K562 (cell line): ENCODE data around the gene TULP4. TPM values are rescaled to one million over a fixed set of nuclear protein-coding genes. Genes with fewer than 3 reads are reported as not detected.

ENCODE experiments used
- ATAC-seq: fragments of 200-7000 bp; cut with Tn5 transposase; 3 replicates; pipeline ENCODE4 v1.9.1; 2020; ENCODE audit warnings: moderate library complexity
- BruUV-seq: library from RNA; stranded (reverse); fragments of 400-500 nt; replicated peaks from 2 replicates; lab custom pipeline; 2021; lab: Mats Ljungman, UMichigan
- CTCF ChIA-PET: fragments of 300-600 bp; formaldehyde crosslinking; extraction: SDS; loops from one replicate; lab custom pipeline; 2021; ENCODE audit warnings: low intra/inter-chr PET ratio; lab: Yijun Ruan, JAX
- POLR2A ChIA-PET: fragments of 300-600, 350-650 bp; sonication (Branson Sonifier 250); formaldehyde crosslinking; extraction: SDS; loops from one replicate; lab custom pipeline; 2021; ENCODE audit warnings: antibody characterized with exemption, inconsistent platforms; lab: Yijun Ruan, JAX
- DNase-seq, 4 experiments: peaks; one replicate each; pipeline versions ENCODE4 v3.0.0 to v3.0.0-alpha.2; 2011 to 2018; ENCODE audit warnings: low spot score in 3 of 4, mixed read lengths in 3 of 4; ENCODE audit errors: extremely low read depth in 1 of 4
- FAIRE-seq: peaks from 2 replicates; lab custom pipeline; 2011; peaks lifted over from hg19 to GRCh38; lab: Jason Lieb, UNC
- H2AFZ ChIP-seq: 2 replicates; pipeline ENCODE4 v1.6.0; 2011; ENCODE audit warnings: low read depth, low read length, control low read depth, inconsistent platforms
- H3K27ac ChIP-seq: fragments of 200-600 bp; 3 replicates; pipeline ENCODE4 v1.8.0; 2011; ENCODE audit warnings: low read depth, mild to moderate bottlenecking, control low read depth, inconsistent platforms, low read length, moderate library complexity, mixed read lengths; ENCODE audit errors: extremely low read depth
- H3K27me3 ChIP-seq, 2 experiments: fragments of 300-600 bp in 1 of 2; 2 replicates in 1 of 2; 3 replicates in 1 of 2; pipeline versions ENCODE4 v1.6.0 to v1.8.0; 2011; ENCODE audit warnings: inconsistent platforms in 2 of 2, low read length in 2 of 2, mild to moderate bottlenecking in 1 of 2, mixed read lengths in 1 of 2, moderate library complexity in 1 of 2; ENCODE audit not compliant: control insufficient read depth in 2 of 2, insufficient read depth in 2 of 2
- H3K36me3 ChIP-seq: fragments of 300-600 bp; 3 replicates; pipeline ENCODE4 v1.8.0; 2011; ENCODE audit warnings: mild to moderate bottlenecking, low read length, inconsistent platforms; ENCODE audit not compliant: control insufficient read depth, insufficient read depth
- H3K4me1 ChIP-seq, 2 experiments: fragments of 200-600 bp in 1 of 2; replicated peaks in 1 of 2; 2 replicates in 1 of 2; 3 replicates in 1 of 2; pipeline versions ENCODE4 v1.5.1 to v1.8.0; 2011; ENCODE audit warnings: inconsistent platforms in 2 of 2, low read length in 2 of 2, mild to moderate bottlenecking in 1 of 2, mixed read lengths in 1 of 2, moderate library complexity in 1 of 2; ENCODE audit not compliant: control insufficient read depth in 2 of 2, insufficient read depth in 2 of 2
- H3K4me2 ChIP-seq: 2 replicates; pipeline ENCODE4 v1.6.1; 2011; ENCODE audit warnings: low read length, control low read depth, inconsistent platforms, mixed read lengths; ENCODE audit not compliant: insufficient read depth
- H3K4me3 ChIP-seq: fragments of 200-600 bp; sonication (generic), shearing (Covaris generic); 2 replicates; pipeline ENCODE4 v1.5.1; 2016; ENCODE audit warnings: control low read depth, inconsistent platforms
- H3K79me2 ChIP-seq: fragments of 200-600 bp; 3 replicates; pipeline ENCODE4 v1.8.0; 2011; ENCODE audit warnings: low read length, inconsistent platforms; ENCODE audit not compliant: control insufficient read depth, insufficient read depth
- H3K9ac ChIP-seq, 2 experiments: 2 replicates each; pipeline versions ENCODE4 v1.6.0 to v1.6.1; 2011; ENCODE audit warnings: low read depth in 2 of 2, low read length in 2 of 2, control low read depth in 1 of 2, inconsistent platforms in 1 of 2, mild to moderate bottlenecking in 1 of 2, mixed read lengths in 1 of 2; ENCODE audit not compliant: insufficient read depth in 1 of 2
- H3K9me1 ChIP-seq: one replicate; pipeline ENCODE4 v1.6.0; 2011; ENCODE audit warnings: inconsistent platforms, mild to moderate bottlenecking, low read length, moderate library complexity; ENCODE audit not compliant: control insufficient read depth, insufficient read depth
- H3K9me3 ChIP-seq: replicated peaks from 2 replicates; pipeline ENCODE4 v1.5.1; 2011; ENCODE audit warnings: low read depth, low read length, inconsistent platforms; ENCODE audit not compliant: control insufficient read depth, insufficient read depth
- H4K20me1 ChIP-seq: replicated peaks from 2 replicates; pipeline ENCODE4 v1.6.1; 2011; ENCODE audit warnings: low read length, inconsistent platforms, mixed read lengths; ENCODE audit not compliant: control insufficient read depth, insufficient read depth
- ATF3 ChIP-seq, 2 experiments: fragments of 450-650 bp in 1 of 2; sonication (generic) in 1 of 2; formaldehyde crosslinking in 1 of 2; IDR thresholded peaks in 1 of 2; conservative IDR thresholded peaks in 1 of 2; 2 replicates each; pipeline versions ENCODE4 v1.6.1 to v1.8.1; 2016 to 2023; ENCODE audit warnings: mild to moderate bottlenecking in 2 of 2, moderate library complexity in 2 of 2, inconsistent platforms in 1 of 2, missing genetic modification reagents in 1 of 2
- CBX8 ChIP-seq: fragments of 200-600 bp; sonication (generic); IDR thresholded peaks from 2 replicates; pipeline ENCODE4 v1.6.1; 2012; ENCODE audit warnings: borderline replicate concordance, mixed run types, low read depth, mild to moderate bottlenecking, moderate library complexity, mixed read lengths, low read length, control low read depth, inconsistent platforms; ENCODE audit not compliant: poor library complexity, severe bottlenecking; ENCODE audit errors: extremely low read depth
- EHMT2 ChIP-seq: fragments of 450-650 bp; IDR thresholded peaks from 2 replicates; pipeline ENCODE4 v1.6.1; 2018; ENCODE audit warnings: antibody characterized with exemption
- FOS ChIP-seq: IDR thresholded peaks from 3 replicates; pipeline ENCODE4 v1.6.1; 2011; ENCODE audit not compliant: insufficient read length; ENCODE audit errors: extremely low read depth
- MTA3 ChIP-seq: fragments of 450-650 bp; formaldehyde crosslinking; IDR thresholded peaks from 2 replicates; pipeline ENCODE4 v1.6.1; 2017; ENCODE audit warnings: mild to moderate bottlenecking, borderline replicate concordance
- NR1H2 ChIP-seq: sonication (generic); formaldehyde crosslinking; IDR thresholded peaks from 2 replicates; pipeline ENCODE4 v1.4.0; 2020; ENCODE audit warnings: mild to moderate bottlenecking, missing genetic modification reagents
- POLR2A ChIP-seq: fragments of 450-650 bp; conservative IDR thresholded peaks from 2 replicates; pipeline ENCODE4 v1.6.1; 2016
- TSC22D4 ChIP-seq: fragments of 450-650 bp; IDR thresholded peaks from 2 replicates; pipeline ENCODE4 v1.6.1; 2016; ENCODE audit warnings: missing genetic modification characterization, missing biosample characterization, control low read depth
- ZNF354B ChIP-seq: fragments of 250-450 bp; sonication (Bioruptor Pico); IDR thresholded peaks from 2 replicates; pipeline ENCODE4 v1.4.0; 2020
- WGBS: fragments of 100-300 bp; shearing (Covaris generic); methylation state at CpG from one replicate; pipeline ENCODE4 v1.1.6; 2016; ENCODE audit warnings: low coverage, mixed read lengths; ENCODE audit not compliant: insufficient coverage; ENCODE audit errors: missing lambda C conversion rate; 5-methylcytosine and 5-hydroxymethylcytosine counted together
- in situ Hi-C: fragments of 300-500 bp; cut with MboI; formaldehyde crosslinking; loops from 4 replicates; pipeline ENCODE4 v1.15.0; 2018; ENCODE audit warnings: inconsistent platforms, mixed read lengths
- intact Hi-C: fragments of 100-400 bp; cut with micrococcal nuclease; formaldehyde crosslinking; loops from 2 replicates; pipeline ENCODE4 v1.14.2; 2022
- polyA plus RNA-seq, 8 experiments: library from polyadenylated mRNA; depleted of rRNA in 4 of 8; stranded (reverse) in 5 of 8; unstranded in 3 of 8; fragments of >200 nt; fragmentation: Nextera tagmentation in 2 of 8; fragmentation: Illumina TruSeq in 1 of 8; extraction: Ambion mirVana in 2 of 8; extraction: Trizol in 1 of 8; gene quantifications; 2 replicates each; pipeline versions ENCODE4 v1.2.1 to v1.2.3, GENCODE V29; 2011 to 2014; ENCODE audit warnings: inconsistent platforms in 1 of 8, missing spikeins in 1 of 8
- total RNA-seq, 7 experiments: library from RNA; depleted of rRNA in 6 of 7; stranded (reverse); fragments of >200 nt in 6 of 7; fragmentation: Illumina TruSeq in 2 of 7; extraction: Trizol in 2 of 7; gene quantifications; 2 replicates each; pipeline versions ENCODE4 v1.2.1 to v1.2.3, GENCODE V29; 2011 to 2021; ENCODE audit warnings: low replicate concordance in 1 of 7
- TF ChIP-seq, protein P1 (sequence below): fragments of 450-650 bp; formaldehyde crosslinking; IDR thresholded peaks from 2 replicates; pipeline ENCODE4 v1.4.0; 2022; ENCODE audit warnings: missing genetic modification characterization
- TF ChIP-seq, protein P2 (sequence below): IDR thresholded peaks from 3 replicates; pipeline ENCODE4 v1.6.1; 2011; ENCODE audit warnings: borderline replicate concordance, mild to moderate bottlenecking, moderate library complexity; ENCODE audit not compliant: insufficient read length; ENCODE audit errors: extremely low read depth
- TF ChIP-seq, protein P3 (sequence below): fragments of 450-650 bp; IDR thresholded peaks from 2 replicates; pipeline ENCODE4 v1.6.1; 2016; ENCODE audit warnings: antibody characterized with exemption

The TULP4 gene
- total and polyA plus RNA-seq, 9 of the 15 experiments (the other 6 are each of a cell fraction or from before 2014, with no cell fraction given): 1.2 to 50.4 (median 11.0) TPM

GRCh38 chr6:158452191-158452590, 139.9 kb downstream of the TULP4 start (continued):
- TF ChIP-seq ATF3 (IDR thresholded peaks at IDR 0.05) (no peak), ATF3 (CRISPR knock-in tag; conservative IDR thresholded peaks at IDR 0.05) (no peak)

GRCh38 chr6:158457131-158457530, 144.9 kb downstream of the TULP4 start:
- ATAC-seq: no peak
- no peaks in the 10 kb centered on the region for H3K9me3 ChIP-seq
- no peak for DNase-seq
- CTCF ChIA-PET: no interaction called here
- in situ Hi-C loops: no loop called here
- H4K20me1 ChIP-seq: no peaks in the 10 kb centered on the region
- H3K9me1 ChIP-seq: no peaks in the 10 kb centered on the region
- H3K36me3 ChIP-seq: peaks cover 20% of the 10 kb centered on the region; the same call in 1 of the 3 replicates
- FAIRE-seq: no peak
- no peak overlapping the region for H3K27ac ChIP-seq
- POLR2A ChIA-PET: interaction anchor here (1.1 kb wide), 1 partner anchor 45 kb away, joined by 3 read pairs; no protein-coding TSS in a partner anchor
- H3K4me3 ChIP-seq: no peak overlapping the region
- no TSS peak for BruUV-seq
- H3K4me2 ChIP-seq: no peak overlapping the region
- H3K79me2 ChIP-seq: no peaks in the 10 kb centered on the region
- no peaks in the 10 kb centered on the region for H3K4me1 ChIP-seq
- no peak overlapping the region for H3K9ac ChIP-seq
- H2AFZ ChIP-seq: no peak overlapping the region
- 85% methylated on average over 7 of the region's 7 CpGs for WGBS
- H3K27me3 ChIP-seq: no peaks in the 10 kb centered on the region
- intact Hi-C loops: no loop called here
- no peak for TF ChIP-seq MTA3
- TF ChIP-seq TSC22D4 (tag): no peak
- no peak for TF ChIP-seq ZNF354B
- TF ChIP-seq, protein P1, sequence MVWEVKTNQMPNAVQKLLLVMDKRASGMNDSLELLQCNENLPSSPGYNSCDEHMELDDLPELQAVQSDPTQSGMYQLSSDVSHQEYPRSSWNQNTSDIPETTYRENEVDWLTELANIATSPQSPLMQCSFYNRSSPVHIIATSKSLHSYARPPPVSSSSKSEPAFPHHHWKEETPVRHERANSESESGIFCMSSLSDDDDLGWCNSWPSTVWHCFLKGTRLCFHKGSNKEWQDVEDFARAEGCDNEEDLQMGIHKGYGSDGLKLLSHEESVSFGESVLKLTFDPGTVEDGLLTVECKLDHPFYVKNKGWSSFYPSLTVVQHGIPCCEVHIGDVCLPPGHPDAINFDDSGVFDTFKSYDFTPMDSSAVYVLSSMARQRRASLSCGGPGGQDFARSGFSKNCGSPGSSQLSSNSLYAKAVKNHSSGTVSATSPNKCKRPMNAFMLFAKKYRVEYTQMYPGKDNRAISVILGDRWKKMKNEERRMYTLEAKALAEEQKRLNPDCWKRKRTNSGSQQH (CRISPR knock-in tag): no peak
- no peak for TF ChIP-seq CBX8
- TF ChIP-seq EHMT2: no peak
- no peak for TF ChIP-seq FOS
- TF ChIP-seq NR1H2: no peak
- TF ChIP-seq, protein P2, sequence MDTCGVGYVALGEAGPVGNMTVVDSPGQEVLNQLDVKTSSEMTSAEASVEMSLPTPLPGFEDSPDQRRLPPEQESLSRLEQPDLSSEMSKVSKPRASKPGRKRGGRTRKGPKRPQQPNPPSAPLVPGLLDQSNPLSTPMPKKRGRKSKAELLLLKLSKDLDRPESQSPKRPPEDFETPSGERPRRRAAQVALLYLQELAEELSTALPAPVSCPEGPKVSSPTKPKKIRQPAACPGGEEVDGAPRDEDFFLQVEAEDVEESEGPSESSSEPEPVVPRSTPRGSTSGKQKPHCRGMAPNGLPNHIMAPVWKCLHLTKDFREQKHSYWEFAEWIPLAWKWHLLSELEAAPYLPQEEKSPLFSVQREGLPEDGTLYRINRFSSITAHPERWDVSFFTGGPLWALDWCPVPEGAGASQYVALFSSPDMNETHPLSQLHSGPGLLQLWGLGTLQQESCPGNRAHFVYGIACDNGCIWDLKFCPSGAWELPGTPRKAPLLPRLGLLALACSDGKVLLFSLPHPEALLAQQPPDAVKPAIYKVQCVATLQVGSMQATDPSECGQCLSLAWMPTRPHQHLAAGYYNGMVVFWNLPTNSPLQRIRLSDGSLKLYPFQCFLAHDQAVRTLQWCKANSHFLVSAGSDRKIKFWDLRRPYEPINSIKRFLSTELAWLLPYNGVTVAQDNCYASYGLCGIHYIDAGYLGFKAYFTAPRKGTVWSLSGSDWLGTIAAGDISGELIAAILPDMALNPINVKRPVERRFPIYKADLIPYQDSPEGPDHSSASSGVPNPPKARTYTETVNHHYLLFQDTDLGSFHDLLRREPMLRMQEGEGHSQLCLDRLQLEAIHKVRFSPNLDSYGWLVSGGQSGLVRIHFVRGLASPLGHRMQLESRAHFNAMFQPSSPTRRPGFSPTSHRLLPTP: no peak
- no peak for TF ChIP-seq POLR2A
- TF ChIP-seq, protein P3, sequence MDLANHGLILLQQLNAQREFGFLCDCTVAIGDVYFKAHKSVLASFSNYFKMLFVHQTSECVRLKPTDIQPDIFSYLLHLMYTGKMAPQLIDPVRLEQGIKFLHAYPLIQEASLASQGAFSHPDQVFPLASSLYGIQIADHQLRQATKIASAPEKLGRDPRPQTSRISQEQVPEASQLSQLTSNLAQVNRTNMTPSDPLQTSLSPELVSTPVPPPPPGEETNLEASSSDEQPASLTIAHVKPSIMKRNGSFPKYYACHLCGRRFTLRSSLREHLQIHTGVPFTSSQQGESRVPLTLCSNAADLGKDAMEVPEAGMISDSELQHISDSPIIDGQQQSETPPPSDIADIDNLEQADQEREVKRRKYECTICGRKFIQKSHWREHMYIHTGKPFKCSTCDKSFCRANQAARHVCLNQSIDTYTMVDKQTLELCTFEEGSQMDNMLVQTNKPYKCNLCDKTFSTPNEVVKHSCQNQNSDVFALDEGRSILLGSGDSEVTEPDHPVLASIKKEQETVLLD: no peak
- TF ChIP-seq, all 486 proteins: peak for 0
